ENCODE results near the gene SLC9B2.

The SLC9B2 gene

GRCh38 chr4:103076747-103077347, at the start of gene SLC9B2:
TSS of gene SLC9B2 (minus strand) at chr4:103076761. CDS start at chr4:103067550, 9,211 bp downstream.
- Histone ChIP-seq H3K9me3 (ENCODE audit: low read length) (no peaks in the 10 kb centered on the region), H3K9ac (ENCODE audit: low read length) (peak within 1 kb of the TSS; percentile 77), H3K27ac (ENCODE audit: low read depth, low read length) (peak within 1 kb of the TSS; percentile 97), H3K4me1 (ENCODE audit: insufficient read depth, low read length) (peaks cover 7% of the 10 kb centered on the region), H3K27me3 (ENCODE audit: control insufficient read depth in 1 of 2, insufficient read depth in 2 of 2, low read length in 2 of 2) (no peaks in the 10 kb centered on the region), H3K4me3 (ENCODE audit: low read depth in 1 of 2, low read length in 2 of 2) (peak within 1 kb of the TSS; percentile 78 to 79), H3K36me3 (ENCODE audit: insufficient read depth, low read length) (peaks cover 8% of the 10 kb centered on the region)

GRCh38 chr4:103126126-103126525, 49.6 kb upstream of the SLC9B2 start:
- H3K27me3 ChIP-seq (ENCODE audit: control insufficient read depth in 1 of 2, insufficient read depth in 2 of 2, low read length in 2 of 2): no peaks in the 10 kb centered on the region
- no peaks in the 10 kb centered on the region for H3K36me3 ChIP-seq (ENCODE audit: insufficient read depth, low read length)
- no peak overlapping the region for H3K27ac ChIP-seq (ENCODE audit: low read depth, low read length)
- H3K4me3 ChIP-seq (ENCODE audit: low read depth in 1 of 2, low read length in 2 of 2): no peak overlapping the region
- no peak overlapping the region for H3K9ac ChIP-seq (ENCODE audit: low read length)
- H3K4me1 ChIP-seq (ENCODE audit: insufficient read depth, low read length): no peaks in the 10 kb centered on the region
- H3K9me3 ChIP-seq (ENCODE audit: low read length): no peaks in the 10 kb centered on the region

- Histone ChIP-seq H3K36me3 (ENCODE audit: insufficient read depth, low read length) (no peaks in the 10 kb centered on the region), H3K4me3 (ENCODE audit: low read depth in 1 of 2, low read length in 2 of 2) (no peak overlapping the region), H3K27ac (ENCODE audit: low read depth, low read length) (no peak overlapping the region), H3K4me1 (ENCODE audit: insufficient read depth, low read length) (no peaks in the 10 kb centered on the region), H3K27me3 (ENCODE audit: control insufficient read depth in 1 of 2, insufficient read depth in 2 of 2, low read length in 2 of 2) (no peaks in the 10 kb centered on the region), H3K9me3 (ENCODE audit: low read length) (no peaks in the 10 kb centered on the region), H3K9ac (ENCODE audit: low read length) (no peak overlapping the region)
These were observed 46.6 kb upstream of the SLC9B2 start for GRCh38 chr4:103123114-103123513.

- H3K36me3 ChIP-seq (ENCODE audit: insufficient read depth, low read length): no peaks in the 10 kb centered on the region
- no peaks in the 10 kb centered on the region for H3K27me3 ChIP-seq (ENCODE audit: control insufficient read depth in 1 of 2, insufficient read depth in 2 of 2, low read length in 2 of 2)
- H3K9ac ChIP-seq (ENCODE audit: low read length): no peak overlapping the region
- H3K4me1 ChIP-seq (ENCODE audit: insufficient read depth, low read length): no peaks in the 10 kb centered on the region
- no peaks in the 10 kb centered on the region for H3K9me3 ChIP-seq (ENCODE audit: low read length)
- H3K27ac ChIP-seq (ENCODE audit: low read depth, low read length): no peak overlapping the region
- H3K4me3 ChIP-seq (ENCODE audit: low read depth in 1 of 2, low read length in 2 of 2): no peak overlapping the region
These were observed 41.6 kb upstream of the SLC9B2 start for GRCh38 chr4:103118166-103118565.

GRCh38 chr4:103111598-103111997, 35.0 kb upstream of the SLC9B2 start:
- no peaks in the 10 kb centered on the region for H3K4me1 ChIP-seq (ENCODE audit: insufficient read depth, low read length)
- no peaks in the 10 kb centered on the region for H3K36me3 ChIP-seq (ENCODE audit: insufficient read depth, low read length)
- H3K9me3 ChIP-seq (ENCODE audit: low read length): no peaks in the 10 kb centered on the region
- H3K4me3 ChIP-seq (ENCODE audit: low read depth in 1 of 2, low read length in 2 of 2): no peak overlapping the region
- no peak overlapping the region for H3K9ac ChIP-seq (ENCODE audit: low read length)
- H3K27me3 ChIP-seq (ENCODE audit: control insufficient read depth in 1 of 2, insufficient read depth in 2 of 2, low read length in 2 of 2): no peaks in the 10 kb centered on the region
- no peak overlapping the region for H3K27ac ChIP-seq (ENCODE audit: low read depth, low read length)

- Histone ChIP-seq H3K9ac (ENCODE audit: low read length) (no peak overlapping the region), H3K27me3 (ENCODE audit: control insufficient read depth in 1 of 2, insufficient read depth in 2 of 2, low read length in 2 of 2) (no peaks in the 10 kb centered on the region), H3K27ac (ENCODE audit: low read depth, low read length) (no peak overlapping the region), H3K9me3 (ENCODE audit: low read length) (no peaks in the 10 kb centered on the region), H3K36me3 (ENCODE audit: insufficient read depth, low read length) (no peaks in the 10 kb centered on the region), H3K4me1 (ENCODE audit: insufficient read depth, low read length) (no peaks in the 10 kb centered on the region), H3K4me3 (ENCODE audit: low read depth in 1 of 2, low read length in 2 of 2) (no peak overlapping the region)
These were observed 32.0 kb upstream of the SLC9B2 start for GRCh38 chr4:103108542-103108941.

- Histone ChIP-seq H3K9me3 (ENCODE audit: low read length) (no peaks in the 10 kb centered on the region), H3K9ac (ENCODE audit: low read length) (no peak overlapping the region), H3K4me1 (ENCODE audit: insufficient read depth, low read length) (no peaks in the 10 kb centered on the region), H3K27me3 (ENCODE audit: control insufficient read depth in 1 of 2, insufficient read depth in 2 of 2, low read length in 2 of 2) (no peaks in the 10 kb centered on the region), H3K27ac (ENCODE audit: low read depth, low read length) (no peak overlapping the region), H3K4me3 (ENCODE audit: low read depth in 1 of 2, low read length in 2 of 2) (no peak overlapping the region), H3K36me3 (ENCODE audit: insufficient read depth, low read length) (no peaks in the 10 kb centered on the region)
These were observed 29.2 kb upstream of the SLC9B2 start for GRCh38 chr4:103105558-103106356.

- no peaks in the 10 kb centered on the region for H3K36me3 ChIP-seq (ENCODE audit: insufficient read depth, low read length)
- H3K9ac ChIP-seq (ENCODE audit: low read length): no peak overlapping the region
- H3K4me1 ChIP-seq (ENCODE audit: insufficient read depth, low read length): no peaks in the 10 kb centered on the region
- H3K4me3 ChIP-seq (ENCODE audit: low read depth in 1 of 2, low read length in 2 of 2): no peak overlapping the region
- no peaks in the 10 kb centered on the region for H3K27me3 ChIP-seq (ENCODE audit: control insufficient read depth in 1 of 2, insufficient read depth in 2 of 2, low read length in 2 of 2)
- H3K27ac ChIP-seq (ENCODE audit: low read depth, low read length): no peak overlapping the region
- no peaks in the 10 kb centered on the region for H3K9me3 ChIP-seq (ENCODE audit: low read length)
These were observed 28.3 kb upstream of the SLC9B2 start for GRCh38 chr4:103104886-103105285.

- Histone ChIP-seq H3K27ac (ENCODE audit: low read depth, low read length) (no peak overlapping the region), H3K9me3 (ENCODE audit: low read length) (no peaks in the 10 kb centered on the region), H3K4me1 (ENCODE audit: insufficient read depth, low read length) (peaks cover 16% of the 10 kb centered on the region), H3K36me3 (ENCODE audit: insufficient read depth, low read length) (no peaks in the 10 kb centered on the region), H3K4me3 (ENCODE audit: low read depth in 1 of 2, low read length in 2 of 2) (no peak overlapping the region), H3K9ac (ENCODE audit: low read length) (no peak overlapping the region), H3K27me3 (ENCODE audit: control insufficient read depth in 1 of 2, insufficient read depth in 2 of 2, low read length in 2 of 2) (no peaks in the 10 kb centered on the region)
These were observed 24.1 kb upstream of the SLC9B2 start for GRCh38 chr4:103100691-103101090.

- H3K27ac ChIP-seq (ENCODE audit: low read depth, low read length): peak within 1 kb of the TSS; percentile 70
- H3K9ac ChIP-seq (ENCODE audit: low read length): peak within 1 kb of the TSS; percentile 45
- H3K4me3 ChIP-seq (ENCODE audit: low read depth in 1 of 2, low read length in 2 of 2): peak within 1 kb of the TSS; percentile 21 to 51
- no peaks in the 10 kb centered on the region for H3K9me3 ChIP-seq (ENCODE audit: low read length)
- no peaks in the 10 kb centered on the region for H3K27me3 ChIP-seq (ENCODE audit: control insufficient read depth in 1 of 2, insufficient read depth in 2 of 2, low read length in 2 of 2)
- H3K4me1 ChIP-seq (ENCODE audit: insufficient read depth, low read length): peaks cover 16% of the 10 kb centered on the region
- no peaks in the 10 kb centered on the region for H3K36me3 ChIP-seq (ENCODE audit: insufficient read depth, low read length)
These were observed 23.3 kb upstream of the SLC9B2 start, which contains the start of gene BDH2 for GRCh38 chr4:103099691-103100392. TSS of gene BDH2 (minus strand) at chr4:103099834. CDS start at chr4:103096254, 3,580 bp downstream.

GRCh38 chr4:103098756-103099440, 22.3 kb upstream of the SLC9B2 start:
- no peaks in the 10 kb centered on the region for H3K27me3 ChIP-seq (ENCODE audit: control insufficient read depth in 1 of 2, insufficient read depth in 2 of 2, low read length in 2 of 2)
- H3K27ac ChIP-seq (ENCODE audit: low read depth, low read length): peak overlapping the region; percentile 70
- H3K9me3 ChIP-seq (ENCODE audit: low read length): no peaks in the 10 kb centered on the region
- H3K4me1 ChIP-seq (ENCODE audit: insufficient read depth, low read length): peaks cover 16% of the 10 kb centered on the region
- peak overlapping the region; percentile 21 to 51 for H3K4me3 ChIP-seq (ENCODE audit: low read depth in 1 of 2, low read length in 2 of 2)
- peak overlapping the region; percentile 45 for H3K9ac ChIP-seq (ENCODE audit: low read length)
- H3K36me3 ChIP-seq (ENCODE audit: insufficient read depth, low read length): no peaks in the 10 kb centered on the region
